Hypothalamus (tissue), 51 donors: Measurements from ENCODE around the gene MLF1.
A peak's percentile ranks its signal among the peaks of the same experiment; 100 is the strongest.
"Not testable (repeated sequence)": the region's sequence is repeated elsewhere in the genome, so short reads cannot be mapped to it uniquely, and the experiment has no call there.

Source experiments
- DNase-seq, 51 donors: peaks; one replicate each; lab custom pipeline; 2025; lab: John Stamatoyannopoulos, UW

Gene MLF1

GRCh38 chr3:158570999-158571702 is at the start of gene MLF1:
Gene MLF1, plus strand, starts transcription at chr3:158571194. Its CDS starts 107 bp downstream, at chr3:158571301.
- peak; percentile 42 to 96 (median 90) for DNase-seq

- DNase-seq = no peak
These were observed 48.5 kb upstream of the MLF1 start for GRCh38 chr3:158522221-158523136.

- DNase-seq = no peak
These were observed 42.8 kb upstream of the MLF1 start for GRCh38 chr3:158528076-158528674.

- DNase-seq = no peak
These were observed 39.7 kb upstream of the MLF1 start for GRCh38 chr3:158531334-158531733.

GRCh38 chr3:158532099-158532734 is 38.8 kb upstream of the MLF1 start:
- DNase-seq = peak in 4 of 51 donors; percentile 0 to 19 (median 4)

GRCh38 chr3:158535918-158536317 is 35.1 kb upstream of the MLF1 start:
- DNase-seq = no peak

GRCh38 chr3:158539414-158540014 is 31.5 kb upstream of the MLF1 start:
- peak in 4 of 51 donors; percentile 1 to 6 (median 4) for DNase-seq

- DNase-seq = no peak
These were observed 30.9 kb upstream of the MLF1 start for GRCh38 chr3:158540066-158540465.

GRCh38 chr3:158548691-158549090 is 22.3 kb upstream of the MLF1 start:
- no peak for DNase-seq

GRCh38 chr3:158549938-158550337 is 21.1 kb upstream of the MLF1 start:
- not testable (repeated sequence) for DNase-seq

GRCh38 chr3:158552124-158552523 is 18.9 kb upstream of the MLF1 start:
- no peak for DNase-seq

GRCh38 chr3:158559504-158559903 is 11.5 kb upstream of the MLF1 start:
- no peak for DNase-seq

GRCh38 chr3:158560979-158561378 is 10.0 kb upstream of the MLF1 start:
- DNase-seq = no peak

- DNase-seq = no peak
These were observed 8.3 kb upstream of the MLF1 start for GRCh38 chr3:158562674-158563073.

- no peak for DNase-seq
These were observed 7.9 kb upstream of the MLF1 start for GRCh38 chr3:158563076-158563475.

GRCh38 chr3:158565076-158565475 is 5.9 kb upstream of the MLF1 start:
- no peak for DNase-seq

- DNase-seq = no peak
These were observed 2.2 kb upstream of the MLF1 start for GRCh38 chr3:158568784-158569183.

GRCh38 chr3:158569794-158570193 is 1.2 kb upstream of the MLF1 start:
- DNase-seq = no peak

GRCh38 chr3:158571969-158572765 is 1.2 kb downstream of the MLF1 start:
- no peak for DNase-seq

GRCh38 chr3:158572766-158573060 is 1.7 kb downstream of the MLF1 start:
- DNase-seq = no peak
